ENCODE measurements around the gene ICE2.

GRCh38 chr15:60372756-60373155 is 106.2 kb downstream of the ICE2 start:
- TF ChIP-seq CTCF (IDR thresholded peaks at IDR 0.05; ENCODE audit: low read length) (no peak), EZH2 (optimal IDR thresholded peaks at IDR 0.05; ENCODE audit: low read depth, low read length) (no peak)
